GM21528 (cell line): Measurements from ENCODE around the gene LYST.
"Not testable (repeated sequence)": the region's sequence is repeated elsewhere in the genome, so short reads cannot be mapped to it uniquely, and the experiment has no call there.

Experiments used
- ATAC-seq: cut with Tn5 transposase; IDR thresholded peaks from one replicate; pipeline ENCODE4 v1.9.1; 2021; ENCODE audit warnings: mild to moderate bottlenecking, moderate library complexity; ENCODE audit not compliant: unreplicated experiment, low FRiP score

Gene LYST

DNA sequence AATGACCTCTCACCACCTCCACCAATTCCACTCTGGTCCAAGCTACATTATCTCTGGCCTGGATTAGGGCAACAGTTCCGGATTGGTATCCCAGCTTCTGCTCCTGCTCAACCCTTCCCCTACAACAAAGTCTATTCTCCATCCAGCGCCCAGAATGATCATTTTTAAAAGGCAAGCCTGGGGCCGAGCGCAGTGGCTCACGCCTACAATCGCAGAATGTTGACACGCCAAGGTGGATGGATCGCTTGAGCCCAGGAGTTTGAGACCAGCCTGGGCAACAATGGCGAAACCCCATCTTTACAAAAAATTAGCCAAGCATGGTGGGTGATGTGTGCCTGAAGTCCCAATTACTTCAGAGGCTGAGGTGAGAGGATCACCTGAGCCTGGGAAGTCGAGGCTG lies 2.2 kb downstream of the LYST start:
- ATAC-seq: no peak

DNA sequence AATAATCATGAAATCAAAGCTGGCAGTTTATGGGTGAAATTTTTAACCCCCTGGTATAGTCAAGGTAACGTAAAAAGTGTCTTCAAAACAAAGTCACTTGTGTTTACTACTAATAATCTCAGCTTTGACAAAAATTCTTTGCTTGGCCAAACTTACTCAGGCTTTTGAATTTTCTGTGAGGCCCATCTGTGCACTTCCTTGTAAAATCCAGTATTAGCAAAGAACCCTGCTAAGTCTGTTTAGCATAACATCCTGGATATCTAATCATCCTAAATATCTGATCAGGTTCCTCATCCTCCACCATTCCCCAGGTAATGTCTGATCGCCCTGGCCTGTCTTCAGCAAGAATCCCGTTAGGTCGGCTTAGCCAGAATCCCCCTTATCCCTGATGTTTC lies 3.0 kb downstream of the LYST start:
- no peak for ATAC-seq

DNA sequence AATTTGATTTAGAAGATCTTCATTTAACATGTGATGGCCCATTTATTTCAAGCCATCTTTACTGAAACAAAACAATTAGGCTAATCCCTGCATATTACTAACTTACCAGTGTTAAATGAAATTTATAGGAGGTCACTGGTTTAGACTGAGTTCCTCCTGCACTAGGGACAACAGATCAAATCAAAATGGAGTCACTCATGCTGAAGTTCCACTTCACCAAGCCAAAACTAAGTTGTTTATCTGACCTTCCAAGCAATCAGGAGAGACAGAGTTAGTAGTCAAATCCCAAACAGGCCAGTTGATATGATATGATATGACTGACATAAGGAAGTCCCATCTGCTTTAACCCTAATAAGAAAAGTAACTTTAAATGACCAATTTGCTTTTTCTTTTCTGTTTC lies 4.8 kb downstream of the LYST start:
- ATAC-seq: no peak

DNA sequence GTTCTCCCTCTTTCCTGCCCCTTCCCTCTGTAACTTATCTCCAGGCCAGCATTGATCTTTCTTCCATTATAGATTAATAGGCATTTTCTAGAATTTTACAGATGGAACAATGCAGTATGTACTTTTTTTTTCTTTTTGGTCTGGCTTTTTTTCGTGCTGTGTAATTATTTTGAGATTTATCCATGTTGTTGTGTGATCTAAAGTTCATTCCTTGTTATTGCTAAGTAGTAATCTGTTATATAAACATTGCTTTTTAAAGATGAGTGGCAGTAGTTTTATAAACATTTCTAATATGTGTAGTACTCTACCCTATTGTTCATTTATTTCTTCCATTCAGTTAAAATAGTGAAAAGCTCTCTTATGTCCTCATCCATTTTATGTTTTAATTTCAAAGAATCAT lies 5.9 kb downstream of the LYST start:
- no peak for ATAC-seq

GRCh38 chr1:235859789-235860188 lies 6.9 kb downstream of the LYST start:
- ATAC-seq: no peak

DNA sequence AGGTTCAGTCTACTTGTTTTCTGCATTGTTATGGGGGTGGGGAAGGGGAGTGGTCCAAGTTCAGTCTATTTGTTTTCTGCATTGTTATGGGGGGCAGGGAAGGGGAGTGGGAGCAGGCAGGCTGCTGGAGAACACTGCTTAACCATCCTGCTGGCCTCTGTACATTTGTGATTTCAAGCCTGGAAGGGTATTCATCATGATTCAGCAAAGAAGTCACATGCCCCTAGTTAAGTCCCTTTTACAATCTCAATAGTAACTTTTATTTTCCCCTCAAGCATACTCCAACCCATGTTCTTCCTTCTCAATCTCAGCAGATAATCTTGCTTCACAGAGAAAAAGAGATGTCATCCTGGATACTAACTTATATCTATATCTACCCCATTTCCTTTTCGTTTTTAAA lies 7.9 kb downstream of the LYST start:
- no peak for ATAC-seq

DNA sequence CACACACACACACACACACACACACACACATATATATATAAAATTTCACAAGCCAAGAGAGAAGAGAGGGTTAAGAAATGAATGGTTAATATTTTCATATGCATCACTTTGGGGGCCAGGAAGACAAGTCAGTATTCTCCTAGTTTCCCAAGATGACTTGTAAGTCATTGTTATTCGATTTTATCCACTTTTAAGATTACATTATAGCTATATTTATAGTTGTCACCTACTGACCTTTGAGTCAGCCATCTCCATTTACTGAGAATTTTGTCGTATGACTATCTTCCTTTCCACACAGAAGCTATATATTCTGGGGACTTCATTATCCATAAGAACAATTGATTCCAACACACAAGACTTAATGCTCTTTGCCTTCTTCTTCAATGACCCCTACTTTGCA lies 8.9 kb downstream of the LYST start:
- no peak for ATAC-seq

DNA sequence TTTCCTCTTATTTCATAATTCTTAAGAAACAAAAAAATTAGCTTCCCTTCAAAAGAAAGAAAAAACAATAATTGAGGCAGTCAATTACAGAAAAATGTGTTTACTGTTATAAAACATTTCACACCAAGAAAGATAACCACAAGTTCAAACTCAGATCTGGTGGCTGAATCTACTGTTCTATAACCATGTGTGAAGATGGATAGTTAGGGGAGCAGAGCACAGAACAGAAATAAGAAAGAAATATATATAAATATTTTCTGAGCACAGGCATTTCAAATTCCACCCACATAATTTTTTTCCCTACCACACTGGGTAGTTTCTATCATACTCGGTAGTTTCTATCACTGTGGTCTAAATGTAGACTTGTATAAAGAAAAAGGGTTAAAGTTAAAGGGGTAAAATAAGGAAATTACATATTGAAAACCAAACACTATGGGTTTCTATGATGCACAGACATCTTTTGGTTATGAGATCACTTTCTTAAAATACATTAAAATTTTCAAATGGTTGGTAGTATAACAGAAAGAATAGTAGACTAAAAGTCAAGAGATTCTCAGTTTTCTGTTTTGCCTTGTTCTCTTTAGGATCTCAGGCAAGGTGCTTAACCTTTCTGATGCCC lies 10.8 kb downstream of the LYST start:
- ATAC-seq: no peak

DNA sequence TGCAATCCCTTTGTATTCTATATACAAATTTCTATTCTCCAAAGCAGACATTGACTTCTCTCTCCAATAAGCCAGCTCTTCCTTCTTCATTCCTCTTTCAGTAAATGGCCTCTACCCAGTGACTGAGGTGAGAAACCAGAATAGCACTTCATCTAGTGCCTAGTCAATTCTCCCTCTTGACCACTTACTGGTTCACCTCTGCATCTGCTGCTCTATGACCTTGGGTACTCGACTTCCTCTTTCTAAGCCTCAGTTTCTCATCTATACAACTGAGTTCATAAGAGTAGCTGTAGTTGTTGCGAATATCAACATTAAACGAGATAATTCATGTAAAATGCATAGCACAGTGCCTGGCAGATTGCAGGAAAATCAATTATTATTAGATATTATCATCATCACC lies 12.4 kb downstream of the LYST start:
- no peak for ATAC-seq

GRCh38 chr1:235853653-235854052 lies 13.1 kb downstream of the LYST start:
- ATAC-seq: no peak

DNA sequence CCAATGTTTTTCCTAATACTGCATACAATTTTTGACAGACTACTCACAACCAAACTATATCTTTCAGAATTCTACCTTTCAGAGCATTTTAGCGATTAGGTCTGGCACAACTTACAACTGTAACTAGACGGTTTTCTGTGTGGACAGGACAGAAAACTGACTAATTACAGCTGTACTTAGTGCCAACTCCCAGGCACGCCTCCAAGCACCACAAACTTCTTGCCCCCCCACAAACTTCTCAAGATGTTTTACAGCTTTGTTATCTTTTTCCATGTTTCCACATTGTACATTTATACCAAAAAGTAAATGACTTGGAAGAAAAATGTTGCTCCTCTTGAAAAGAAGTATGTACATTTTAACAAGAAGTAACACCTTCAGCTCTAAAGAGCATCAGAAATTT lies 13.8 kb downstream of the LYST start:
- no peak for ATAC-seq

GRCh38 chr1:235851939-235852338 lies 14.8 kb downstream of the LYST start:
- no peak for ATAC-seq

DNA sequence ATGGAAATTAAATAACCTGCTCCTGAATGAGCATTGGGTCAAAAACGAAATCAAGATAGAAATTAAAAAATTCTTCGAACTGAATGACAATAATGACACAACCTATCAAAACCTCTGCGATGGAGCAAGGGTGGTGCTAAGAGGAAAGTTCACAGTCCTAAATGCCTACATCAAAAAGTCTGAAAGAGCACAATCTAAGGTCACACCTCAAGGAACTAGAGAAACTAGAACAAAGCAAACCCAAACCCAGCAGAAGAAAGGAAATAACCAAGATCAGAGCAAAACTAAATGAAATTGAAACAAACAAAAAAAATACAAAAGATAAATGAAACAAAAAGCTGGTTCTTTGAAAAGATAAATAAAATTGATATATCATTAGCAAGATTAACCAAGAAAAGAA lies 18.5 kb downstream of the LYST start:
- not testable (repeated sequence) for ATAC-seq

GRCh38 chr1:235845656-235846107 lies 21.0 kb downstream of the LYST start:
- ATAC-seq: not testable (repeated sequence)

DNA sequence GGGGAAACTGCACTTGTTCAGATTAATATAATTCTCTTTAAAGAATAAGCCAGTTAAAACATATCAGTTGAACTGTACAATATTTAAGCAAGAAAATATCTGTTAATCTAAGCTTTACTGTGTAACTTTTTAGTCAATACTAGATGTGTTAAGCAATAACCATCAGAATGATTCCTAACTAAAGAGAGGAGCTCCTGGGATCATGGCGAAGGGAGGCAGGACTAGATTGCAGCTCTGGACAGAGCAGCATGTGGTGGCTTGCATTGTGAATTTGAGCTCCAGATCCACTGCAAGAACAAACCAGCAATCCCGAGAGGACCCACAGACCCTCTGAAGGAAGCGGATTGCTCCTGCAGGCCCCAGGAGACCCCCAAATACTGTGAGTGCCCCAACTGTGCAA lies 21.9 kb downstream of the LYST start:
- ATAC-seq: no peak

GRCh38 chr1:235843461-235843961 lies 23.2 kb downstream of the LYST start:
- ATAC-seq: peak; percentile 61

- peak; percentile 70 for ATAC-seq
Observed at GRCh38 chr1:235841938-235842545, 24.7 kb downstream of the LYST start.

DNA sequence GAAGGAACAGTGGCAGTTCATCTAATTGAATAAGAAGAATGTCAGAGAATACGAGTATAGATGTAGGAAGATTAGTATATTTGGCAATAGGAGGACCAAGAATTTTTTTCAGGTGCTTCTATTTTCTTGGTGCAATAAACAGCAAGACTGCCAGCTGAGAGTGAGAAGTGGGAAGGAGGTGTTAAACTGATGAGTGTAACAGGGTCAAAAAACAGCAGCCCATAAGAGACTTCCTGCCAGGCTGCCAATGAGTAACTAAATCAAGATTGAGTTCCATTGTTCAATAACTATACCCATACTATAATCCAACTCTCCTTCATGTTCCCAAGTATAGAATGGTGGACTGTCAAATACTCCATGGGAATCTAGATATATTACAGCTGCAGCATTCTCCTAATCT lies 28.7 kb downstream of the LYST start:
- no peak for ATAC-seq

- no peak for ATAC-seq
Observed at GRCh38 chr1:235835226-235835625, 31.5 kb downstream of the LYST start.

GRCh38 chr1:235834620-235835019 lies 32.1 kb downstream of the LYST start:
- no peak for ATAC-seq

DNA sequence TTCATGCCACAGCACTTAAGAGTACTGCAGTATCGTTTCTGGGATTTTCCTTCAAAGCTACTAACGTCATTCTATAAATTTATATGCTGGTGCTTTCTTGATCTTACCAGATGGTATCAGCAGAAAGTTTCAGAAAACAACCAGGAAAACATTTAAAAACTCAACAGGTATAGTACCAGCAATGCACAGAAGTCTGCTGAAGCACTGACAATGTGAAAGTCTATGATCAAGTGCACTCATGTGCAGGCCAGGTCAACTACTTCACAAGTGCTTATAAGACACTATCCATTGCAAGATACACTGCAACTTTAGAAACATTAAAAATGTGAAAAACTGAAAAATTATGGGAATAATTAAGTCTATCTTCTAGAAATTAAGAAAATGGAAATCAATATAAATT lies 34.7 kb downstream of the LYST start:
- no peak for ATAC-seq

- peak; percentile 90 for ATAC-seq
Observed at GRCh38 chr1:235831148-235831547, 35.6 kb downstream of the LYST start.
